ENCODE results near the gene TCF4.
A peak's percentile ranks its signal among the peaks of the same experiment; 100 is the strongest.

TCF4 gene

GRCh38 chr18:55541571-55541970, 46.4 kb downstream of the TCF4 start:
- peaks cover 63% of the 10 kb centered on the region for H3K36me3 Mint-ChIP-seq (ENCODE audit: low read depth)
- no peak for TF ChIP-seq CTCF (IDR thresholded peaks at IDR 0.05)

DNA sequence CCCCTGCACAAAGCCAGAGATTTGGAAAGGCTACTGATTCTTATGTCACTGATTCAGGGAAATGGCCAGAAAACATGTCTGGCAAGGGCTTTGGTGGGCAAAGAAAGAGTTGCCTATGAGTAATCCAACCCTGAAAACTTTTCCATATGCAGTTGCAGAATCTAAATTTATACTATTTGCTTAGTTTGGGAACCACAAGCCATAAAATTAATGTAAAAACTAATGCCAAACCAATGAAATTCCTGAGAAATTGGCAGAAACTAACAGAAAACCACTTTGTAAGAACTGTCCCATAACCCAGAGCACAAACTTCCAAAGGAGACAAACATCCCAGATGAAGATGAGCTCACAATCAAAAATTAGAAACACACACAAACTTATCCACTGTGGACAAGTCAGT, 48.8 kb downstream of the TCF4 start:
- Mint-ChIP-seq H3K27ac (no peak overlapping the region), H3K4me1 (peaks cover 23% of the 10 kb centered on the region), H3K9me3 (peaks cover 29% of the 10 kb centered on the region), H3K36me3 (ENCODE audit: low read depth) (peaks cover 58% of the 10 kb centered on the region), H3K27me3 (ENCODE audit: low read depth, poor library complexity) (no peaks in the 10 kb centered on the region), H3K4me3 (no peak overlapping the region)
- DNase-seq: no peak
- TF ChIP-seq CTCF (IDR thresholded peaks at IDR 0.05): no peak

More at GRCh38 chr18:55541571-55541970, 46.4 kb downstream of the TCF4 start:
- Mint-ChIP-seq H3K4me1 (peaks cover 9% of the 10 kb centered on the region), H3K4me3 (no peak overlapping the region), H3K9me3 (peaks cover 29% of the 10 kb centered on the region), H3K27me3 (ENCODE audit: low read depth, poor library complexity) (no peaks in the 10 kb centered on the region), H3K27ac (no peak overlapping the region)
- DNase-seq: no peak

GRCh38 chr18:55534996-55535395, 53.0 kb downstream of the TCF4 start:
- peaks cover 35% of the 10 kb centered on the region for H3K4me1 Mint-ChIP-seq
- peak overlapping the region; percentile 64 for H3K27ac Mint-ChIP-seq
- no peaks in the 10 kb centered on the region for H3K27me3 Mint-ChIP-seq (ENCODE audit: low read depth, poor library complexity)
- H3K4me3 Mint-ChIP-seq: no peak overlapping the region
- TF ChIP-seq CTCF (IDR thresholded peaks at IDR 0.05): no peak
- DNase-seq: no peak
- H3K36me3 Mint-ChIP-seq (ENCODE audit: low read depth): peaks cover 48% of the 10 kb centered on the region
- H3K9me3 Mint-ChIP-seq: peaks cover 18% of the 10 kb centered on the region

- no peak overlapping the region for H3K4me3 Mint-ChIP-seq
- DNase-seq: no peak
- H3K36me3 Mint-ChIP-seq (ENCODE audit: low read depth): peaks cover 44% of the 10 kb centered on the region
- no peaks in the 10 kb centered on the region for H3K27me3 Mint-ChIP-seq (ENCODE audit: low read depth, poor library complexity)
- no peak for TF ChIP-seq CTCF (IDR thresholded peaks at IDR 0.05)
- peaks cover 13% of the 10 kb centered on the region for H3K9me3 Mint-ChIP-seq
- H3K27ac Mint-ChIP-seq: peak overlapping the region; percentile 64
- peaks cover 40% of the 10 kb centered on the region for H3K4me1 Mint-ChIP-seq
Measured at GRCh38 chr18:55534547-55534946, 53.4 kb downstream of the TCF4 start.

DNA sequence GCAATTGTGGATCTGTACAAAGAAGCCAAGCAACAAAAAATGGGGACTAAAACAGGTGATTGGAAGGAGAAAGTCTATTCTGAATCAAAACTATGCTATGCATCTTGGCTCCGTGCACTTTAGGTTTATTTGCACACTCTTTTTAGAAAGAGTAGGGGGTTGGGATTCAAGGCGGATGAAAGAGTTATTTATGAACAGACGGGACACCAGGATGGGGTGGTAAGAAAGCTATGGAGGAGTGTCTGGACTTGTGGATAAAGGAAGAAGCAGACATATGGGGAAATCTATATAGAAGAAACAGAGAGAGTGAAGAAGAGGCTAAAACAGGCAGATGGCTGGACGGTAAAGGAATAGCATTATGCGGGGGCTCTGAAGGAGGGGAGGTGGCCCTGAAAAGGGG, 57.8 kb downstream of the TCF4 start:
- Mint-ChIP-seq H3K4me3 (no peak overlapping the region), H3K27me3 (ENCODE audit: low read depth, poor library complexity) (no peaks in the 10 kb centered on the region), H3K9me3 (no peaks in the 10 kb centered on the region), H3K4me1 (peaks cover 32% of the 10 kb centered on the region), H3K27ac (peak overlapping the region; percentile 76), H3K36me3 (ENCODE audit: low read depth) (peaks cover 34% of the 10 kb centered on the region)
- DNase-seq: no peak
- TF ChIP-seq CTCF (IDR thresholded peaks at IDR 0.05): no peak

DNA sequence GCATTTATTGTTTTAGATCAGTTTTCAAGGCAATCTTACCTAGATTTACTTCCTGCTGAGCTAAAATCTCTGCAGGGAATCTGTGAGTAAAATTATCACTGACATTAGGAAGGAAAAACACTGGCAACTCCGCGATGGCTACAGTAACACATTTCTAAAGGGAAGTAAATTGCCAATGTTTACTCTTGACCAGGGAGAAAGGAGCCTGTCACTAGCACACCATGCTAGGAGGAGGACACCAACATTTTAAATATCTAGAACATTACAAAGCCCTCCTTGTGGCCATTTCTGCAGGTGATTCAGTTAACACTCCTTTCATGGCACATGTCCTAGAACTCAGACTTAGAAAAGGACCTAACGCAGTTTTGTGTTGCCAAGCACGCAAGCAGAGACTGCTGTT, 58.4 kb downstream of the TCF4 start:
- Mint-ChIP-seq H3K4me3 (no peak overlapping the region), H3K27me3 (ENCODE audit: low read depth, poor library complexity) (no peaks in the 10 kb centered on the region), H3K36me3 (ENCODE audit: low read depth) (peaks cover 34% of the 10 kb centered on the region), H3K9me3 (no peaks in the 10 kb centered on the region), H3K27ac (peak overlapping the region; percentile 79), H3K4me1 (peaks cover 27% of the 10 kb centered on the region)
- no peak for DNase-seq
- TF ChIP-seq CTCF (IDR thresholded peaks at IDR 0.05): no peak
